ENCODE results near the gene C1GALT1. TPM values are rescaled to one million over a fixed set of nuclear protein-coding genes. Genes with fewer than 3 reads are reported as not detected.

The C1GALT1 gene
- total and polyA plus RNA-seq, 9 of the 15 experiments (the other 6 are each of a cell fraction or from before 2014, with no cell fraction given): 5.0 to 33.2 (median 24.1) TPM

GRCh38 chr7:7178906-7179305 is 3.4 kb upstream of the C1GALT1 start:
- H3K27ac ChIP-seq (ENCODE audit: extremely low read depth, low read depth, low read length): no peak overlapping the region
- no peak overlapping the region for H3K9ac ChIP-seq (ENCODE audit: insufficient read depth in 1 of 2, low read depth in 2 of 2, low read length in 2 of 2)

More at GRCh38 chr7:7178906-7179305, 3.4 kb upstream of the C1GALT1 start:
- WGBS (ENCODE audit: insufficient coverage, low coverage, missing lambda C conversion rate): 62% methylated on average over 1 of the region's 1 CpG
- H3K79me2 ChIP-seq (ENCODE audit: control insufficient read depth, insufficient read depth, low read length): peaks cover 14% of the 10 kb centered on the region
- no peaks in the 10 kb centered on the region for H3K9me3 ChIP-seq (replicated peaks; ENCODE audit: control insufficient read depth, insufficient read depth, low read depth, low read length)
- H4K20me1 ChIP-seq (replicated peaks; ENCODE audit: control insufficient read depth, insufficient read depth, low read length): no peaks in the 10 kb centered on the region
- no peak overlapping the region for H3K4me3 ChIP-seq
- H2AFZ ChIP-seq (ENCODE audit: low read depth, low read length): no peak overlapping the region
- intact Hi-C loops (cut with micrococcal nuclease): no loop called here
- DNase-seq (ENCODE audit: extremely low read depth in 1 of 4, low spot score in 3 of 4) (no peak), ATAC-seq (no peak), FAIRE-seq (no peak)
- ChIA-PET CTCF (ENCODE audit: low intra/inter-chr PET ratio) (interaction anchor here (0.6 kb wide), 1 partner anchor 51 kb away, joined by 4 read pairs; no protein-coding TSS in a partner anchor), POLR2A (interaction anchor here (0.6 to 0.7 kb wide), 2 partner anchors 9 to 1323 kb away, joined by 3 to 4 read pairs; no protein-coding TSS in a partner anchor)
- in situ Hi-C loops (cut with MboI): no loop called here
- no peak overlapping the region for H3K4me2 ChIP-seq (ENCODE audit: insufficient read depth, low read length)
- no peaks in the 10 kb centered on the region for H3K9me1 ChIP-seq (ENCODE audit: control insufficient read depth, insufficient read depth, low read length)
- peaks cover 7 to 20% of the 10 kb centered on the region in 2 experiments; a peak in 4 of 5 replicates for H3K4me1 ChIP-seq (replicated peaks in 1 of 2; ENCODE audit: control insufficient read depth in 2 of 2, insufficient read depth in 2 of 2, low read length in 2 of 2)
- TF ChIP-seq ZNF274 (IDR thresholded peaks at IDR 0.05; ENCODE audit: borderline replicate concordance, low read depth, low read length) (no peak), MGA (IDR thresholded peaks at IDR 0.05) (0 out of 2 replicates have a peak, but pooled peaks have one; percentile 7), DLX4 (CRISPR knock-in tag; IDR thresholded peaks at IDR 0.05) (no peak)
- H3K36me3 ChIP-seq (ENCODE audit: control insufficient read depth, insufficient read depth, low read length): no peaks in the 10 kb centered on the region
- no peaks in the 10 kb centered on the region for H3K27me3 ChIP-seq (ENCODE audit: control insufficient read depth in 2 of 2, insufficient read depth in 2 of 2, low read length in 2 of 2)
- BruUV-seq (replicated peaks): no TSS peak

Measured in K562 (cell line).